Stimulated activated memory B cell treated with anti-CD40 and anti-IgM and Interleukin-4, amounts not matched to agents 10 μg/mL and 1 μg/mL and 100 μg/mL, for 72 hours (primary cell): ENCODE results near the gene SEPTIN5.

ENCODE experiments used
- ATAC-seq: fragments of 150-1000 bp; cut with Tn5 transposase; 2 replicates; pipeline ENCODE4 v1.10.0; 2021
- H3K27ac Mint-ChIP-seq: one replicate; pipeline ENCODE4 v1.8.0; 2022; ENCODE audit warnings: mild to moderate bottlenecking, mixed read lengths
- H3K27me3 Mint-ChIP-seq: one replicate; pipeline ENCODE4 v1.8.0; 2022; ENCODE audit warnings: mixed read lengths
- H3K36me3 Mint-ChIP-seq: one replicate; pipeline ENCODE4 v1.8.0; 2022; ENCODE audit warnings: mixed read lengths
- H3K4me1 Mint-ChIP-seq: one replicate; pipeline ENCODE4 v1.8.0; 2022; ENCODE audit warnings: mixed read lengths
- H3K4me3 Mint-ChIP-seq: one replicate; pipeline ENCODE4 v1.8.0; 2022; ENCODE audit warnings: mild to moderate bottlenecking, moderate library complexity, mixed read lengths
- H3K9me3 Mint-ChIP-seq: one replicate; pipeline ENCODE4 v1.8.0; 2022; ENCODE audit warnings: mixed read lengths

Gene SEPTIN5

DNA sequence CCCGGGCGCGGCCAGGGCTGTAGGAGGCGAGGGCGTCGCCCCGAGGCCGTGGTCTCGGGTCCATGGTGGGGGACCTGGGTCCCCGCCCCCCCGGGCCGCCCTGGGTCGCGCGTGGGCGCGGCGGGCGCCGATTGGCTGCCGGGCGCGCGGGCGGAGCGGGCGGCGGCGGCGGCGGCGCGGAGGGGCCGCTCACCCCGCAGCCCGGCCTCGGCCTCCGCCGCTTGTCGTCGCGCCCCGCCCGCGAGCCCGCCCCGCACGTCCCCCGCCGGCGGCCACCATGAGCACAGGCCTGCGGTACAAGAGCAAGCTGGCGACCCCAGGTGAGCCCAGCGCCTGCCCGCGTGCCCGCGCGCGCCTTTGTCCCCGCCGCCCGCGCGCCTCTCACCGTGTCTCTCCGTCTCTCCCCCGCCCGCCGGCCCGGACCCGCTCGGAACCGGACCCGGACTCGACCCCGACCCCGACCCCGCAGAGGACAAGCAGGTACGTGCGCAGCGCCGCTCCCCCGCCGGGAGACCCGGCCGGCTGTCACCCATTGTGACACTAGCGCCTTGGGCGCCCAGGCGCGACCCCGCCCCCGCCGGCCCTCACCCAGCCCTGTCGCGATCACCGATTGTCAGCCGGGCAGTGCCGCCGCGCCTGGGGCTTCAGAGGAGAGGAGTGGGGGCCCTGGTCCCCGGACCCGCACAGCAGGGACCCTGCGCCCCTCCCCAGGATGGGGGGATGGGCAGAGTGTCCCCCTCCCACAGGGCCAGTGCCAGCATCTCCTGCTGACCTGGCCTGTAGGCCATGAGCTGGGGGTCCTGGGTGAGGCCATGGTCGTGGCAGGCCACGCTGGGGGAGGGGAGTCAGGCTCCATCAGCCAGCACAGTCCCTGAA, at the start of gene SEPTIN5:
Gene SEPTIN5 (plus strand): TSS at position 192 of the 876 bp plus-strand sequence. CDS start 86 bp downstream, at position 278.
- Mint-ChIP-seq H3K27me3 (peaks cover 81% of the 10 kb centered on the region), H3K36me3 (no peaks in the 10 kb centered on the region)
- ATAC-seq, result no peak

DNA sequence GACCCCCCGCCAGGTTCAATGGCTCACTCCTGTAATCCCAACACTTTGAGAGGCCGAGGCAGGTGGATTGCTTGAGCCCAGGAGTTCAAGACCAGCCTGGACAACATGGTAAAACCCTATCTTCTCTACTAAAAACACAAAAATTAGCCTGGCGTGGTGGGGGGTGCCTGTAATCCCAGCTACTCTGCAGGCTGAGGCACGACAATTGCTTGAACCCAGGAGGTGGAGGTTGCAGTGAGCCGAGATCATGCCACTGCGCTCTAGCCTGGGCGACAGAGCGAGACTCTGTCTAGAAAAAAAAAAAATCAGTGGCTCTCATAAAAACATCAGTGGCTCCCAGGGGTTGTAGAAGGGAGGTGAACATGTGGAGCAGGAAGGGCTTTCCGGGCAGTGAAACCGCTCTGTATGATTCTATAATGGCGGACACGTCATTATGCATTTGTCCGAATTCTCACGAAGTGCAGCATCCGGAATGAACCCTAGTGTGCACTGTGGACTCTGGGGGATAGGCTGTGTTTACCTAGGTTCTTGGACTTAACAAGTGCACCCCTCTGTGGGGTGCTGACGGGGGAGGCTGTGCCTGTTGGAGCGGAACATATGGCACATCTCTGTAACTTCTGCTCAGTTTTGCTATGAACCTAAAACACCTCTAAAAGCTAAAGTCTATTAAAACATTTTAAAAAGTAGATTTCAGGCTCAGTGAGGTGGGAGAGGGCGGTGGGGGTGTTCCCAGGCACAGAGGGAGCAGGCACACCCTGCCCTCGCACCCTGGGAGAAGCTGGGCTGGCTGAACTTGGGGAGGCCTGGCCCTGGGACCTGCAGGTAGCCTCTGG, 49.1 kb upstream of the SEPTIN5 start:
- no peaks in the 10 kb centered on the region for H3K36me3 Mint-ChIP-seq
- no peaks in the 10 kb centered on the region for H3K9me3 Mint-ChIP-seq
- no peak overlapping the region for H3K27ac Mint-ChIP-seq
- H3K27me3 Mint-ChIP-seq, result peaks cover 40% of the 10 kb centered on the region
- no peak overlapping the region for H3K4me3 Mint-ChIP-seq
- H3K4me1 Mint-ChIP-seq, result no peaks in the 10 kb centered on the region
- ATAC-seq, result no peak

More for the DNA sequence above, at the start of gene SEPTIN5:
- Mint-ChIP-seq H3K27ac (no peak within 1 kb of the TSS), H3K4me3 (peak within 1 kb of the TSS; percentile 52), H3K9me3 (no peaks in the 10 kb centered on the region), H3K4me1 (peaks cover 11% of the 10 kb centered on the region)

DNA sequence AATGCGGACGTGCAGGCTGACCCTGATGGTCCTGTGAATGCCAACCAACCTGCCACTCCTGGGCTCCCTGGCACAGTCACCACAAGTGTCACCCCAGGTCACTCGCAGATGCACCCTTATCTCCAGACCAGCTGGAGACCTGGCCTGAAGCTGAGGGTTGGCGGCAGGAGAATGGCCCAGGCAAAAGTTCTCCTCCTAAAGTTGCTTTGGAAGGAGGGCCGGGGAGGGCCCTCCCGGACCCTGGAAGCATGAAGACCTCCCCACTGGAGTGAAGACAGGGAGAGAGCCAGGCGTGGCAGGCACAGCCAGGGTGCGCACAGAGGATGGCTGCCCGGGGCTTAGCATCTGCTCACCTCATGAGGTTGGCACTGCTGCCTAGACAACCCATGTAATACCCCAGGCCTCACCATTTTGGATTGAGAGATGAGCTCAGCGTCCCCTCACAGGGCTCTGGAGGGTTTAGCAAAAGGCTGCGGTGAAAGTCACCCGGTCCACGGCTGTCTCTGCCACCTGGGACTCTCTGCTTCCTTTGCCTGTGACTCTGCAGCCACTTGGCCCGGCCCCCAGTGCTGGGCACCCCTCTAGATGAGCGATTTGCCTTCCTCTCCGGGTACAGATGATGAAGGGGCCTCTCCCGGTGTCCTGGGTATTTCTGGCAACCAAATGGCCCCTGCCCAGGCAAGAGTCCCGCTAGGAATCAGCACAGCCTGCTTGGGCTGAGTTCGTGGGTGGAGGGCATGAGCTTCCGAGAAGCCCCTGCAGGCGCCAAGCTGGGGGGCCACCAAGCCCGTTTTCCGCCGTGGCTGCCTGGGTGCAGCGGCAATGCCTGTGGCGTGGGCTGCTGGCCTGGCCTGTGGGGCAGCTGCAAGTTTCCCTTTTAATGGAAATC, 48.3 kb upstream of the SEPTIN5 start:
- no peak overlapping the region for H3K27ac Mint-ChIP-seq
- H3K4me1 Mint-ChIP-seq, result no peaks in the 10 kb centered on the region
- peaks cover 40% of the 10 kb centered on the region for H3K27me3 Mint-ChIP-seq
- no peaks in the 10 kb centered on the region for H3K36me3 Mint-ChIP-seq
- no peak overlapping the region for H3K4me3 Mint-ChIP-seq
- H3K9me3 Mint-ChIP-seq, result no peaks in the 10 kb centered on the region
- ATAC-seq, result peak; percentile 17

DNA sequence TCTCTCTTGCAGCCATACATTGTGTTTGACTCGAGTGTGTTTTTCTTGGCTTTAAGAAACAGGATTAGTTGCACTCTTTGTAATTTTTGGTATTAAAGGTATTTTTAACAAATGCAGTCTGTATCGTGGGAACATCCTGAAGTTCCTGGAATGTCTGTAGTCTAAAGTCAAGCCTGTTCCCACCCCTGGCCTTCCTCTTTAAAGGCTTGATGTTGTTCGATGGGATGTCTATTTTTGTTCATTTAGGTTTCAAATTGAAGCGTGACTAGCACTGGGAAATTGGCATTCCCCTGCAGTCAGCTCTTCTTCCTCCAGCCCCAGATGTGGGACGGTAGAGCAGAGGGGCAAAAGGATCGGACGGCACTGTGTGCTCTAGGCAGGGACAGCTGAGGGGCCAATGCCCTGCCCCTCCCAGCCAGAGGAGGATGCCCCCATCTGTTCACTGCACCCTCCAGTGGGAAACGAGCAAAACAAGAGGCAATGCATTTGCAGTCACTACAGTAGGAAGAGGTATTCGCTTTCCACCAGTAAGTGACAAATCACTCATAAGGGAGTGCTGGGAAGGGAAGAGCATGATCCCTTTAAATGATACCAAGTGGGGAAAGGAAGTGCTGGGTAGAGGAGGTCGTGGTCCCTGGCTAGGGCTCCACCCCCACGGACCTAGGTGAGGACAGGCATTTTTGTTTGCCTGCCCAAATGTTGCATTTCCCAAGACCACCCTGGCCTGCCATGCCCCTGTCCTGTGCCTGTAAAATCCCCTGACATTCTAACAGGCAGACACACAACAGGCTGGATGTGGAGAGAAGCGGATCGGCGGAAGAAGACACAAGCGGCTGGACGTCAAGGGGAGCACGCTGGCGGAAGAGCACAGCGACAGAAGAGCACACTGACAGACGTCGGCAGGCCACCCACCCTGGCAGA, 47.4 kb upstream of the SEPTIN5 start:
- H3K36me3 Mint-ChIP-seq, result no peaks in the 10 kb centered on the region
- no peak overlapping the region for H3K4me3 Mint-ChIP-seq
- no peaks in the 10 kb centered on the region for H3K4me1 Mint-ChIP-seq
- ATAC-seq, result no peak
- peaks cover 43% of the 10 kb centered on the region for H3K27me3 Mint-ChIP-seq
- no peak overlapping the region for H3K27ac Mint-ChIP-seq
- H3K9me3 Mint-ChIP-seq, result peaks cover 1% of the 10 kb centered on the region

DNA sequence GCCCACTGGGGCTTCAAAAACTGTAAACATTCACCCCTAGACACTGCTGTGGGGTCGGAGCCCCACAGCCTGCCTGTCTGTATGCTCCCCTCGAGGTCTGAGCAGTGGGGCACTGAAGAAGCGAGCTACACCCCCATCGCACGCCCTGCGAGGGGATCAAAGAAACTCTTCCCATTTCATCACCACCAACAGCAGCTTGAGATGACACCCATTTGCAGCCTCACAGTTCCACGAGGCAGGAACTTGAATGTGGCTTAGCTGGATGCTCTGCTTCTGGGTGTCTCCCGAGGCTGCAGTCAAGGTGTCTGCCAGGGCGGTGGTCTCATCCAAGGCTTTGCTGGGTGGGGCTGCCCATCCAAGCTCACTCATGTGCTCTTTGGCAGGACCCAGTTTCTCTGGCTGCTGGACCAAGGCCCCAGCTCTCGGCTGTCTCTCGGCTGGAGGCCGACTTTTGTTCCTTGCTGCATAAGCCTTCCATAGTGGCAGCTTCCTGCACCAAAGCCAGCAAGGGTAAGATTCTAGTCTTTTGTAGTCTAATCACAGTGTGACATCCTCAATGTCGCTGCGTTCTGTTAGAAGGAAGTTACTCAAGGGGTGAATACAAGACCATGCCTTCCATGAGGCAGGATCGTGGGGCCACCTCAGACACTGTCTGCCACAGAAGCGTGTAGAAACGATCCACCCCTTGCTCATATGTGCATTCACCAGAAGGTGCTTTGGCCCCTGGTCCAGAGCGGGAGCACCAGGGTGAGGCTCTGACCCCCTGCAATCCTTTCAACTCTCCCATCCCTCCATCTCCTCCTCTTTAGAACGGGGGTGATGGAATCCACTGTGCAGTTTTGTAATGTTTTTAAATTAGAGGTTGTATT, 46.2 kb upstream of the SEPTIN5 start:
- ATAC-seq, result no peak
- Mint-ChIP-seq H3K27me3 (peaks cover 55% of the 10 kb centered on the region), H3K4me3 (no peak overlapping the region), H3K4me1 (no peaks in the 10 kb centered on the region), H3K9me3 (peaks cover 3% of the 10 kb centered on the region), H3K36me3 (no peaks in the 10 kb centered on the region), H3K27ac (no peak overlapping the region)

DNA sequence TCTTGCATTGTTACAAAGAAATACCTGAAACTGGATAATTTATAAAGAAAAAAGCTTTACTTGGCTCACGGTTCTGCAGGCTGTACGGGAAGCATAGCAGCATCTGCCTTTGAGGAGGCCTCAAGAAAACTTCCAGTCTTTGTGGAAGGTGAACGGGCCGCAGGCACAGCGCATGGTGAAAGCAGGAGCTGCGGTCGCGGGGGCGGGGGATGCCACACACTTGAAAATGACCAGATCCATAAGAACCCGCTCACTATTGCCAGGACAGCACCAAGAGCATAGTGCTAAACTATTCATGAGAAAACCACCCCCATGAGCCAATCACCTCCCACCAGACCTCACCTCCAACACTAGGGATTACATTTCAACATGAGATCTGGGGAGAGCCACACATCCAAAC, 45.6 kb upstream of the SEPTIN5 start:
- H3K9me3 Mint-ChIP-seq, result peaks cover 3% of the 10 kb centered on the region
- no peaks in the 10 kb centered on the region for H3K36me3 Mint-ChIP-seq
- no peak overlapping the region for H3K4me3 Mint-ChIP-seq
- H3K27me3 Mint-ChIP-seq, result peaks cover 57% of the 10 kb centered on the region
- no peak overlapping the region for H3K27ac Mint-ChIP-seq
- no peak for ATAC-seq
- H3K4me1 Mint-ChIP-seq, result no peaks in the 10 kb centered on the region

DNA sequence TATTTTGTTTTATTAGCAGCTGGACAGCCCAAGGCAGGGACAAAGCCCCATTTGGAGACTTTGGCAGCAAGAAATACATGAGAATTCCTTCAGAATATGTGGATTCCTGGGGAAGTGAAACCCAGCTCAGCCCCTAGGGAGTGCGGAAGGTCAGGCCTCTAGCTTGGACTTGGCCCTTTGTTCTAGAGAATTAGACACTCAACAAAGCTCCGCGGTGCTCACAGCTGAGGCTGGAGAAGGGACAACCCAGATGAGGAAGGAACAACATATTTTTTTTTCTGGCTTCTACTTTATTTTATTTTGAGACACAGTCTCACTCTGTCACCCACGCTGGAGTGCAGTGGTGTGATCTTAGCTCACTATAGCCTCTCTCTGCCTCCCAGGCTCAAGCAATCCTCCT, 44.7 kb upstream of the SEPTIN5 start:
- no peak overlapping the region for H3K4me3 Mint-ChIP-seq
- H3K4me1 Mint-ChIP-seq, result no peaks in the 10 kb centered on the region
- H3K27me3 Mint-ChIP-seq, result peaks cover 56% of the 10 kb centered on the region
- peaks cover 3% of the 10 kb centered on the region for H3K9me3 Mint-ChIP-seq
- no peaks in the 10 kb centered on the region for H3K36me3 Mint-ChIP-seq
- no peak for ATAC-seq
- H3K27ac Mint-ChIP-seq, result no peak overlapping the region

DNA sequence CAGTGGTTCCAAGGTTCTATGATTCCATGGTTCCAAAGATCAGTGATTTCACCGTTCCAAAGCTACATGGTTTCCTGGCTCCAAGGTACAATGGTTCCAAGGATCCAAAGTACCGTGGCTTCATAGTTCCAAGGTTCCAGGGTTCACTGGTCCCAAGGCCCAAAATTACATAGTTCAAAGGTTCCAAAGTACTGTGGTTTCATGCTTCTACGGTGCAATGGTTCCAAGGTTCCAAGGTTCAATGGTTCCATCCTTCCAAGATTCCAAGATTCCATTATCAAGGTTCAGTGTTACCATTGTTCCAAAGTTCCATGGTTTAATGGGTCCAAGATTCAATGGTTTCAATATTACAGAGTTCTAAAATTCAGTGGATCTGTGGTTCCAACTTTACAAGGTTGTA, 43.0 kb upstream of the SEPTIN5 start:
- H3K9me3 Mint-ChIP-seq, result peaks cover 3% of the 10 kb centered on the region

DNA sequence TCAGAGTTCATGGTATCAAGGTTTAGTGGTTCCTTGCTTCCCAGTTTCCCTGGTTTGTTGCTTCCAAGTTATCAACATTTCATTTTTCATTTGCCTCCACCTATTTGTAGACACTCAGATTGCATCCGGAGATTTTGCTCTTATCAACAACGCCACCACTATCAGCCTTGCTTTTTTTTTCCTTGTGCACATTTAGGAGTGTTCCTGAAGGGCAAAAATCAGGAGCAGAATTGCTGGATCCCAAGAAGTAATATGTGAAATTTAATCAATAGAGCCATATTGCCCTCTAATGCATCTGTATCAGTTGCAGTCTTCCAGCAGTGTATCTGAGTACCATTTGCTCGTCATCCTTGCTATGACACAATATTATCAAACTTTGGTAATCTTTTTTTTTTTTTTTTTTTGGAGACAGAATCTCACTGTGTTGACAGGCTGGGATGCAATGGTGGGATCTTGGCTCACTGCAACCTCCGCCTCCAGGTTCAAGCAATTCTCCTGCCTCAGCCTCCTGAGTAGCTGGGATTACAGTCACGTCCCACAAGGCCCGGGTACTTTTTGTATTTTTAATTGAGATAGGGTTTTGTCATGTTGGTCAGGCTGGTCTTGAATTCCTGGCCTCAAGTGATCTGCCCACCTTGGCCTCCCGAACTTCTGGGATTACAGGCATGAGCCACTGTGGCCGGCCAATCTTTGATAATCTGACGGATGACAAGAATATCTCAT, 42.1 kb upstream of the SEPTIN5 start:
- ATAC-seq, result no peak

More for the DNA sequence above, 43.0 kb upstream of the SEPTIN5 start:
- no peaks in the 10 kb centered on the region for H3K4me1 Mint-ChIP-seq
- H3K4me3 Mint-ChIP-seq, result no peak overlapping the region
- no peaks in the 10 kb centered on the region for H3K36me3 Mint-ChIP-seq
- peaks cover 47% of the 10 kb centered on the region for H3K27me3 Mint-ChIP-seq
- no peak overlapping the region for H3K27ac Mint-ChIP-seq
- ATAC-seq, result no peak

DNA sequence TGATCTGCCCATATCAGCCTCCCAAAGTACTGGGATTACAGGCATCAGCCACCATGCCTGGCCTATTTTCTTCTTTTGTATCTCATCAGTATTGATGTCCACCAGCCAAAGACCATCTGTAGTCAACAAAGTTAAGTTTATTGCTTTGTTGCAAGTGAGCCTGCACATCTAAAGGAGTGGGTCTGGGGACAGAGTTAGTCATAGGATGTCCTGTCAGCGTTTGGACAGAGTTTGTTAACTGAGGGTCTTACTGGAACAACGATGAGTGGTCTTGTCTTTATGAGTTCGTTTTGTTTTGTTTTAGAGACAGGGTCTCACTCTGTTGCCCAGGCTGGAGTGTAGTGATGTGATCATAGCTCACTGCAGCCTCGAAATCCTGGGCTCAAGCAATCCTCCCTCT, 40.6 kb upstream of the SEPTIN5 start:
- Mint-ChIP-seq H3K4me1 (no peaks in the 10 kb centered on the region), H3K27ac (no peak overlapping the region), H3K4me3 (no peak overlapping the region), H3K27me3 (peaks cover 51% of the 10 kb centered on the region), H3K9me3 (peaks cover 3% of the 10 kb centered on the region), H3K36me3 (no peaks in the 10 kb centered on the region)
- ATAC-seq, result no peak

More for the DNA sequence above, 42.1 kb upstream of the SEPTIN5 start:
- Mint-ChIP-seq H3K36me3 (no peaks in the 10 kb centered on the region), H3K27me3 (peaks cover 42% of the 10 kb centered on the region), H3K4me1 (no peaks in the 10 kb centered on the region), H3K27ac (no peak overlapping the region), H3K4me3 (no peak overlapping the region), H3K9me3 (peaks cover 3% of the 10 kb centered on the region)

DNA sequence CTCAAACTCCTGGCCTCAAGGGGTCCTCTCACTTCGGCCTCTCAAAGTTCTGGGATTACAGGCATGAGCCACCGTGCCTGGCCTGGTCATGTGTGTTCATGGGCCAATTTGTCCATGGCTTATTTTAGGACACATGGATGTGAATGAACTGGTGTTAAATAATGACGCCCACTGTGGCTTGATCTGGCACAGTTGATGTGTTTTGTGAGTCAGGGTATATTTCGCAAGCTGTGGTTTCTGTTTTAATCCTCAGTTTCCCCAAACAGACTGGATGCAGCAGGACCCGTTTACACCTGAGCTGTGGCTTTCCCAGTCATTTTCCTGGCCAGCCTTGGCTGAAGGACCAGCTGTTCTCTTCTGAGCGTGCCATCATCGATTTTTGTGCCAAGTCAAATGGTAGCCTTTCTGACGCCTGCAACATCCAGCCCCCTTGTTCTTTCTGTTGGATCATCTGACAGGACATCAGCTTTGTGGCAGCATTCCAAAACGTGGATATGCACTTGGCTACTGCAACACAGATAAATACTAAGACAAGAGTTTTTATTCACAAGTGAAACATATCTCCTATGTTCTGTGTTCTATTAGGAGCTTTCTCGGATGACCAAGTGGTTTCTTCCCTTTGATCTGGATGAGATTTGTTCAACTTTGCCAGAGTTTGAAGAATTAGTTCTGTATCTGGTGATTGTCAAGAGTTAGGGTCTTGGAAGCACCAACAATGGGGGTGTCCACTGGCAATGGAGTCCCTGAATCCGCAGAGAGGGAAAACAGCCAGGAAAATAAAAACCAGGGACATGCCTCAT, 40.0 kb upstream of the SEPTIN5 start:
- H3K27me3 Mint-ChIP-seq, result peaks cover 58% of the 10 kb centered on the region
- ATAC-seq, result no peak

DNA sequence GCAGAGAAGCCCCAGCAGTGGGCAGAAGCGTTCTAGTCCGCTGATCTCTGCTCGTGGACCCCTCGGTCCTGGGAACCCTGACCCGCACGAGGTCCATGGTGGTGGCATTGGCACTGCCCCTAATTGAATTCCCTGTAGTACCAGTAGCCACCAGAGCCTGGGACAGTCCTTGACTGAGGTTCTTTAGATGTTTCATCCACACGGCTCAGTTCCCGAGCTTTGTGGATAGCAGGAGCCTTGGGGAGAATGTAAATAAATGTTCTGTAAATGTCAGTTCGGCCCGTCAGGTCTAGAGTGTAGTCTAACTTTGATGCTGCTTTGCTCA, 39.4 kb upstream of the SEPTIN5 start:
- Mint-ChIP-seq H3K4me3 (no peak overlapping the region), H3K9me3 (peaks cover 3% of the 10 kb centered on the region), H3K27ac (no peak overlapping the region), H3K4me1 (no peaks in the 10 kb centered on the region), H3K27me3 (peaks cover 62% of the 10 kb centered on the region), H3K36me3 (no peaks in the 10 kb centered on the region)
- no peak for ATAC-seq

More for the DNA sequence above, 40.0 kb upstream of the SEPTIN5 start:
- Mint-ChIP-seq H3K27ac (no peak overlapping the region), H3K36me3 (no peaks in the 10 kb centered on the region), H3K9me3 (peaks cover 3% of the 10 kb centered on the region), H3K4me3 (no peak overlapping the region), H3K4me1 (no peaks in the 10 kb centered on the region)
